GM13977 (cell line): ENCODE measurements around the gene SOX13.

Experiments used
- DNase-seq: peaks from one replicate; pipeline ENCODE4 v3.0.0; 2012; ENCODE audit warnings: low spot score
- in situ Hi-C: fragments of 300-500 bp; cut with MboI; formaldehyde crosslinking; loops from one replicate; pipeline ENCODE4 v1.12.0; 2022; ENCODE audit warnings: low sequenced_read_pairs, low pct_unique_long_range_greater_than_20kb, mixed read lengths, inconsistent platforms; ENCODE audit not compliant: unreplicated experiment
- TF ChIP-seq, protein P1 (sequence below): IDR thresholded peaks from 2 replicates; pipeline ENCODE4 v1.5.1; 2012; ENCODE audit warnings: mild to moderate bottlenecking, control low read depth; ENCODE audit not compliant: insufficient read depth; ENCODE audit errors: extremely low read depth, missing control alignments

Gene SOX13

GRCh38 chr1:204128964-204129896 is 56.3 kb downstream of the SOX13 start:
- TF ChIP-seq, protein P1, sequence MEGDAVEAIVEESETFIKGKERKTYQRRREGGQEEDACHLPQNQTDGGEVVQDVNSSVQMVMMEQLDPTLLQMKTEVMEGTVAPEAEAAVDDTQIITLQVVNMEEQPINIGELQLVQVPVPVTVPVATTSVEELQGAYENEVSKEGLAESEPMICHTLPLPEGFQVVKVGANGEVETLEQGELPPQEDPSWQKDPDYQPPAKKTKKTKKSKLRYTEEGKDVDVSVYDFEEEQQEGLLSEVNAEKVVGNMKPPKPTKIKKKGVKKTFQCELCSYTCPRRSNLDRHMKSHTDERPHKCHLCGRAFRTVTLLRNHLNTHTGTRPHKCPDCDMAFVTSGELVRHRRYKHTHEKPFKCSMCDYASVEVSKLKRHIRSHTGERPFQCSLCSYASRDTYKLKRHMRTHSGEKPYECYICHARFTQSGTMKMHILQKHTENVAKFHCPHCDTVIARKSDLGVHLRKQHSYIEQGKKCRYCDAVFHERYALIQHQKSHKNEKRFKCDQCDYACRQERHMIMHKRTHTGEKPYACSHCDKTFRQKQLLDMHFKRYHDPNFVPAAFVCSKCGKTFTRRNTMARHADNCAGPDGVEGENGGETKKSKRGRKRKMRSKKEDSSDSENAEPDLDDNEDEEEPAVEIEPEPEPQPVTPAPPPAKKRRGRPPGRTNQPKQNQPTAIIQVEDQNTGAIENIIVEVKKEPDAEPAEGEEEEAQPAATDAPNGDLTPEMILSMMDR = peak; percentile 90
- in situ Hi-C loops = loop anchor here (10.0 kb wide), 1 partner anchor 264 kb away; the partner anchor contains the start of gene SNRPE
- peak; percentile 92 for DNase-seq

- in situ Hi-C loops = no loop called here
- TF ChIP-seq, protein P1 = no peak
- DNase-seq = no peak
Measured at GRCh38 chr1:204130178-204130577, 57.3 kb downstream of the SOX13 start.

GRCh38 chr1:204130981-204131892 is 58.3 kb downstream of the SOX13 start:
- TF ChIP-seq, protein P1 = no peak
- in situ Hi-C loops = no loop called here
- no peak for DNase-seq

DNA sequence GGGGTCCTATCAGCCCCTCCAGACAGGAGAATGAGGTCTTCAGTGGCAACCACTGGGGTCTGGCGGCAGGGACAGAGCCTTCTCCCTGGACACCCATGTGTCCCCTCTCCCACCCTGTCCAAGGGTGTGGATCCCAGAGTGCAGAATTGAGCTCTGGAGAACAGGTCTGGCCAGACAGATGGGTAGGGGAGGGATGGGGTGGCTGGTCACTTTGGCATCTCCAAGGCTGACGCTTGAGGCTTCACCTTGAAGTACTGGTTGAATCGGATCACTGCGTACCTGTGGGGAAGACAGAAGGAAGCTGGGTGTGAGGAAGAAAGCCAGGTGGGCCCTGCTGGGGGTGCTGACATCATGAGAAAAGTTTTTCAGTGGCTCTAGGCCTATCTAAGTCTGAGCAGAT is 59.1 kb downstream of the SOX13 start:
- TF ChIP-seq, protein P1 = no peak
- in situ Hi-C loops = no loop called here
- no peak for DNase-seq

DNA sequence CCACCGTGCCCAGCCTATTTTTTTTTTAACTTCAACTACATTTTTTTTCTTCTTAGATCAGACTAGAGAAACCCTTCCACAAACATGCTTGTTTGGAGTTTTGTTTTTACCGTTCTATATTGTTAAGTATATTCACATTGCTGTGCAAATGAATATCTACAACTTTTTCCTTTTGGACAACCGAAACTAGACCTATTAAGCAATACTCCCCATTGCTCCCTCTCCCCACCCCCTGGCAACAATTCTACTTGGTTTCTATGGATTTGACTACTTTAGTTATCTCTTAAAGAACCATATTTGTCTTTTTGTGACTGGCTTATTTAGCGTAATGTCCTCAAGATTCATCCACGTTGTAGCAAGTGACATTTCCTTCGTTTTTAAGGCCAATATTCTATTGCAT is 59.8 kb downstream of the SOX13 start:
- TF ChIP-seq, protein P1 = no peak
- in situ Hi-C loops = no loop called here
- no peak for DNase-seq

DNA sequence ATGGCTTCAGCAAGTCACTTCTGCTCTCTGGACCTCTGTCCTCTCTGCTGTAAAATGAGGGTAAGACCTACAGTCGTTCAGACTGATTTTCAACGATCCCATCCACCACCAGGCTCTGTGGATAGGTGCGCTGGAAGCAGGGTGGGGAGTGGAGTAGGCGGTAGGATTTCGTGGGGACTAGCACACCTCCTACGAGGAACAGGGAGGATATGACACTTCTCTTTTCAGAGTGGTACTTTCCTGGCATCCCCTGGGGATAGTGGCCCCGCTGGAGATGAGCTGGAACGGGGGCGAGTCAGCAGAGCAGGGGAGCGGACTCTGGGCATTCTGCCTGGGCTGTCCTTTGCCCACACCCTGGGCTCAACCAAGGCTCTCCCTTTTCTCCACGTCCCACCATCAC is 61.2 kb downstream of the SOX13 start:
- TF ChIP-seq, protein P1 = no peak
- no peak for DNase-seq
- in situ Hi-C loops = no loop called here
